Measurements from ENCODE around the gene SPINT4.
"Not testable (repeated sequence)": the region's sequence is repeated elsewhere in the genome, so short reads cannot be mapped to it uniquely, and the experiment has no call there.

- not testable (repeated sequence) for TF ChIP-seq CTCF (optimal IDR thresholded peaks at IDR 0.05 in 1 of 3, IDR thresholded peaks at IDR 0.05 in 1 of 3, conservative IDR thresholded peaks at IDR 0.05 in 1 of 3; ENCODE audit: extremely low read depth in 1 of 3, insufficient read depth in 2 of 3, low read length in 3 of 3); EZH2 (IDR thresholded peaks at IDR 0.05; ENCODE audit: low read length)
Measured at GRCh38 chr20:45693346-45693745, 28.8 kb upstream of the SPINT4 start.

All from keratinocyte (primary cell).